ENCODE results near the gene TMEM88. TPM values are rescaled to one million over a fixed set of nuclear protein-coding genes. Genes with fewer than 3 reads are reported as not detected.

The TMEM88 gene
- total RNA-seq, 5 donors from 2014 or later (not counting 1 experiment from before 2014, with no cell fraction given), result 5.8 to 27.1 (median 8.4) TPM

- Histone ChIP-seq H3K27me3 (replicated peaks in 1 of 2; ENCODE audit: control insufficient read depth in 2 of 2, extremely low read depth in 1 of 2, insufficient read depth in 2 of 2, low read length in 1 of 2) (no peaks in the 10 kb centered on the region), H3K9me3 (no peaks in the 10 kb centered on the region), H3K36me3 (ENCODE audit: control insufficient read depth in 2 of 2, extremely low read depth in 1 of 2, insufficient read depth in 1 of 2, low read length in 1 of 2) (peaks cover 8 to 54% of the 10 kb centered on the region in 2 donors), H3K4me1 (ENCODE audit: control insufficient read depth in 1 of 2, extremely low read depth in 1 of 2, insufficient read depth in 2 of 2, low read length in 2 of 2) (peaks cover 10 to 28% of the 10 kb centered on the region in 2 experiments), H3K27ac (ENCODE audit: low read length) (no peak overlapping the region), H3K4me3 (ENCODE audit: control insufficient read depth in 1 of 2, extremely low read depth in 1 of 2, low read length in 1 of 2) (no peak overlapping the region)
- ChIA-PET POLR2A (interaction anchor here (0.5 to 1.2 kb wide), 4 partner anchors 8 to 66 kb away, joined by 3 to 5 read pairs (median 4); partner anchors contain the start of gene RNF227 (in 1 of the 2)), CTCF (interaction anchor here (0.8 to 1.8 kb wide), 2 partner anchors 15 kb away, joined by 5 to 8 read pairs; partner anchors contain the start of gene KDM6B (in 1 of the 2))
- Mint-ChIP-seq H3K27me3 (no peaks in the 10 kb centered on the region), H3K4me1 (peaks cover 25 to 31% (median 31%) of the 10 kb centered on the region in 3 donors), H3K4me3 (no peak overlapping the region), H3K9me3 (no peaks in the 10 kb centered on the region), H3K27ac (peak overlapping the region in 1 of 2 donors; percentile 49), H3K36me3 (peaks cover 8% of the 10 kb centered on the region)
- WGBS (ENCODE audit: insufficient coverage), result 87% methylated on average over 3 of the region's 12 CpGs
- ATAC-seq (replicated peaks in 1 of 4) (no peak), DNase-seq (peak in 2 of 35 experiments; percentile 4 to 6)
Measured at GRCh38 chr17:7849751-7850504, 4.9 kb upstream of the TMEM88 start.

- H3K9me3 ChIP-seq, result no peaks in the 10 kb centered on the region
- H3K27me3 ChIP-seq (replicated peaks in 1 of 2; ENCODE audit: control insufficient read depth in 2 of 2, extremely low read depth in 1 of 2, insufficient read depth in 2 of 2, low read length in 1 of 2), result no peaks in the 10 kb centered on the region
- H3K4me3 ChIP-seq (ENCODE audit: control insufficient read depth in 1 of 2, extremely low read depth in 1 of 2, low read length in 1 of 2), result peak overlapping the region in 1 of 2 donors; percentile 50
- ATAC-seq (replicated peaks in 1 of 4), result peak in 1 of 4 experiments; percentile 15
- peak overlapping the region; percentile 58 to 70 (median 68) for H3K4me3 Mint-ChIP-seq
- DNase-seq, result peak in 4 of 35 experiments; percentile 18 to 31 (median 20)
- POLR2A ChIA-PET, result interaction anchor here (0.5 to 1.2 kb wide), 5 partner anchors 9 to 65 kb away, joined by 3 to 5 read pairs (median 4); partner anchors contain the start of gene RNF227 (in 1 of the 2)
- peaks cover 5 to 46% of the 10 kb centered on the region in 2 donors for H3K36me3 ChIP-seq (ENCODE audit: control insufficient read depth in 2 of 2, extremely low read depth in 1 of 2, insufficient read depth in 1 of 2, low read length in 1 of 2)
- CTCF ChIA-PET, result interaction anchor here (0.7 to 1.8 kb wide), 5 partner anchors 16 to 164 kb away, joined by 3 to 8 read pairs (median 3); partner anchors contain the start of genes KDM6B (in 1 of the 2) and TP53 (in 1 of the 2)
- peak overlapping the region; percentile 52 for H3K27ac ChIP-seq (ENCODE audit: low read length)
- no peaks in the 10 kb centered on the region for H3K27me3 Mint-ChIP-seq
- H3K27ac Mint-ChIP-seq, result peak overlapping the region; percentile 52 to 79
- H3K9me3 Mint-ChIP-seq, result no peaks in the 10 kb centered on the region
- peaks cover 25 to 26% (median 25%) of the 10 kb centered on the region in 3 donors for H3K4me1 Mint-ChIP-seq
- WGBS (ENCODE audit: insufficient coverage), result 91% methylated on average over 8 of the region's 17 CpGs
- peaks cover 8% of the 10 kb centered on the region for H3K36me3 Mint-ChIP-seq
- H3K4me1 ChIP-seq (ENCODE audit: control insufficient read depth in 1 of 2, extremely low read depth in 1 of 2, insufficient read depth in 2 of 2, low read length in 2 of 2), result peaks cover 3 to 30% of the 10 kb centered on the region in 2 experiments
Measured at GRCh38 chr17:7850701-7851437, 4.0 kb upstream of the TMEM88 start.

- Mint-ChIP-seq H3K27ac (peak overlapping the region; percentile 49 to 79), H3K36me3 (peaks cover 8% of the 10 kb centered on the region), H3K4me1 (peaks cover 21 to 23% (median 23%) of the 10 kb centered on the region in 3 donors), H3K4me3 (peak overlapping the region; percentile 58 to 70 (median 68)), H3K27me3 (no peaks in the 10 kb centered on the region), H3K9me3 (no peaks in the 10 kb centered on the region)
- POLR2A ChIA-PET, result interaction anchor here in 1 of 2 donors (1.2 kb wide), 1 partner anchor 18 kb away, joined by 3 read pairs; no protein-coding TSS in a partner anchor
- Histone ChIP-seq H3K27ac (ENCODE audit: low read length) (peak overlapping the region; percentile 52), H3K36me3 (ENCODE audit: control insufficient read depth in 2 of 2, extremely low read depth in 1 of 2, insufficient read depth in 1 of 2, low read length in 1 of 2) (peaks cover 5 to 43% of the 10 kb centered on the region in 2 donors), H3K27me3 (replicated peaks in 1 of 2; ENCODE audit: control insufficient read depth in 2 of 2, extremely low read depth in 1 of 2, insufficient read depth in 2 of 2, low read length in 1 of 2) (no peaks in the 10 kb centered on the region), H3K4me3 (ENCODE audit: control insufficient read depth in 1 of 2, extremely low read depth in 1 of 2, low read length in 1 of 2) (peak overlapping the region in 1 of 2 donors; percentile 50), H3K4me1 (ENCODE audit: control insufficient read depth in 1 of 2, extremely low read depth in 1 of 2, insufficient read depth in 2 of 2, low read length in 2 of 2) (peaks cover 10 to 38% of the 10 kb centered on the region in 2 experiments), H3K9me3 (no peaks in the 10 kb centered on the region)
- DNase-seq (peak; percentile 84 to 99 (median 94)), ATAC-seq (replicated peaks in 1 of 4) (peak; percentile 80 to 93 (median 92))
- CTCF ChIA-PET, result interaction anchor here in 1 of 2 donors (0.7 to 1.8 kb wide), 4 partner anchors 17 to 165 kb away, joined by 3 to 8 read pairs (median 3); partner anchors contain the start of gene TP53
- WGBS (ENCODE audit: insufficient coverage), result 16% methylated on average over 57 of the region's 60 CpGs
Measured at GRCh38 chr17:7851438-7852261, 3.2 kb upstream of the TMEM88 start.

GRCh38 chr17:7852262-7852670 is 2.6 kb upstream of the TMEM88 start:
- Mint-ChIP-seq H3K27me3 (no peaks in the 10 kb centered on the region), H3K27ac (peak overlapping the region; percentile 49 to 79), H3K4me1 (peaks cover 16 to 23% (median 21%) of the 10 kb centered on the region in 3 donors), H3K9me3 (no peaks in the 10 kb centered on the region), H3K36me3 (peaks cover 8% of the 10 kb centered on the region), H3K4me3 (peak overlapping the region in 1 of 3 donors; percentile 70)
- Histone ChIP-seq H3K27ac (ENCODE audit: low read length) (peak overlapping the region; percentile 11), H3K36me3 (ENCODE audit: control insufficient read depth in 2 of 2, extremely low read depth in 1 of 2, insufficient read depth in 1 of 2, low read length in 1 of 2) (peaks cover 5 to 38% of the 10 kb centered on the region in 2 donors), H3K27me3 (replicated peaks in 1 of 2; ENCODE audit: control insufficient read depth in 2 of 2, extremely low read depth in 1 of 2, insufficient read depth in 2 of 2, low read length in 1 of 2) (no peaks in the 10 kb centered on the region), H3K9me3 (no peaks in the 10 kb centered on the region), H3K4me3 (ENCODE audit: control insufficient read depth in 1 of 2, extremely low read depth in 1 of 2, low read length in 1 of 2) (no peak overlapping the region), H3K4me1 (ENCODE audit: control insufficient read depth in 1 of 2, extremely low read depth in 1 of 2, insufficient read depth in 2 of 2, low read length in 2 of 2) (peaks cover 10 to 42% of the 10 kb centered on the region in 2 experiments)
- ATAC-seq (replicated peaks in 1 of 4) (no peak), DNase-seq (peak in 1 of 35 experiments; percentile 22)
- WGBS (ENCODE audit: insufficient coverage), result 85% methylated on average over 9 of the region's 20 CpGs
- ChIA-PET POLR2A (no interaction called here), CTCF (no interaction called here)

- H3K27ac ChIP-seq (ENCODE audit: low read length), result no peak overlapping the region
- ChIA-PET POLR2A (interaction anchor here in 1 of 2 donors (0.6 kb wide), 1 partner anchor 52 kb away, joined by 3 read pairs; no protein-coding TSS in a partner anchor), CTCF (interaction anchor here (0.6 to 0.7 kb wide), 2 partner anchors 32 to 212 kb away, joined by 3 to 8 read pairs; no protein-coding TSS in a partner anchor)
- no peaks in the 10 kb centered on the region for H3K27me3 ChIP-seq (replicated peaks in 1 of 2; ENCODE audit: control insufficient read depth in 2 of 2, extremely low read depth in 1 of 2, insufficient read depth in 2 of 2, low read length in 1 of 2)
- H3K36me3 ChIP-seq (ENCODE audit: control insufficient read depth in 2 of 2, extremely low read depth in 1 of 2, insufficient read depth in 1 of 2, low read length in 1 of 2), result peaks cover 5 to 34% of the 10 kb centered on the region in 2 donors
- H3K4me3 ChIP-seq (ENCODE audit: control insufficient read depth in 1 of 2, extremely low read depth in 1 of 2, low read length in 1 of 2), result no peak overlapping the region
- H3K4me3 Mint-ChIP-seq, result no peak overlapping the region
- ATAC-seq (replicated peaks in 1 of 4) (no peak), DNase-seq (peak in 4 of 35 experiments; percentile 6 to 34 (median 18))
- peaks cover 16 to 23% (median 21%) of the 10 kb centered on the region in 3 donors for H3K4me1 Mint-ChIP-seq
- 97% methylated on average over 38 of the region's 51 CpGs for WGBS (ENCODE audit: insufficient coverage)
- no peak overlapping the region for H3K27ac Mint-ChIP-seq
- H3K27me3 Mint-ChIP-seq, result no peaks in the 10 kb centered on the region
- H3K36me3 Mint-ChIP-seq, result peaks cover 8% of the 10 kb centered on the region
- H3K4me1 ChIP-seq (ENCODE audit: control insufficient read depth in 1 of 2, extremely low read depth in 1 of 2, insufficient read depth in 2 of 2, low read length in 2 of 2), result peaks cover 10 to 42% of the 10 kb centered on the region in 2 experiments
- H3K9me3 Mint-ChIP-seq, result no peaks in the 10 kb centered on the region
- H3K9me3 ChIP-seq, result no peaks in the 10 kb centered on the region
Measured at GRCh38 chr17:7852919-7853690, 1.8 kb upstream of the TMEM88 start.

Measured in T-cell (primary cell).